HG02840 (cell line): Measurements from ENCODE around the gene LYZL6.

Experiments
- ATAC-seq: cut with Tn5 transposase; IDR thresholded peaks from one replicate; pipeline ENCODE4 v1.9.1; 2021; ENCODE audit warnings: mild to moderate bottlenecking, moderate library complexity, moderate number of reproducible peaks; ENCODE audit not compliant: unreplicated experiment, low FRiP score

LYZL6 gene

GRCh38 chr17:35889818-35890773 is 53.4 kb downstream of the LYZL6 start:
- no peak for ATAC-seq

- no peak for ATAC-seq
Observed at GRCh38 chr17:35889241-35889640, 54.3 kb downstream of the LYZL6 start.
